WTC11 (cell line): ENCODE measurements around the gene CEMIP. TPM values are rescaled to one million over a fixed set of nuclear protein-coding genes. Genes with fewer than 3 reads are reported as not detected.

Source experiments
- ATAC-seq: fragments of 200-7000 bp; cut with Tn5 transposase; 2 replicates; pipeline ENCODE4 v1.10.0; 2021; ENCODE audit warnings: mild to moderate bottlenecking, moderate library complexity
- CTCF ChIA-PET: fragments of 300-600 bp; sonication (Branson Sonifier 250); formaldehyde crosslinking; loops from one replicate; lab custom pipeline; 2021; ENCODE audit warnings: antibody characterized with exemption; lab: Charles Lee
- POLR2A ChIA-PET: fragments of 350-600 bp; sonication (Branson Sonifier 250); formaldehyde crosslinking; loops from one replicate; lab custom pipeline; 2021; ENCODE audit warnings: antibody characterized with exemption; lab: Charles Lee
- DNase-seq: peaks from one replicate; pipeline ENCODE4 v3.0.0; 2021; ENCODE audit warnings: low spot score
- H3K27ac Mint-ChIP-seq: 2 replicates; pipeline ENCODE4 v1.8.0; 2021; ENCODE audit warnings: mixed read lengths
- H3K27me3 Mint-ChIP-seq: 2 replicates; pipeline ENCODE4 v1.8.0; 2021; ENCODE audit warnings: low read depth, mild to moderate bottlenecking, moderate library complexity, mixed read lengths
- H3K36me3 Mint-ChIP-seq: 2 replicates; pipeline ENCODE4 v1.8.0; 2021; ENCODE audit warnings: mixed read lengths
- H3K4me1 Mint-ChIP-seq: 2 replicates; pipeline ENCODE4 v1.8.0; 2022; ENCODE audit warnings: mixed read lengths
- H3K4me3 Mint-ChIP-seq: 2 replicates; pipeline ENCODE4 v1.8.0; 2021; ENCODE audit warnings: mild to moderate bottlenecking, moderate library complexity, mixed read lengths
- H3K9me3 Mint-ChIP-seq: 2 replicates; pipeline ENCODE4 v1.8.0; 2021; ENCODE audit warnings: mixed read lengths
- MXD4 ChIP-seq: fragments of 250-450 bp; sonication (Bioruptor Pico); IDR thresholded peaks from 2 replicates; pipeline ENCODE4 v1.8.0; 2021; ENCODE audit warnings: mild to moderate bottlenecking, moderate library complexity, borderline replicate concordance
- PRRX2 ChIP-seq: fragments of 250-450 bp; sonication (Bioruptor Pico); IDR thresholded peaks from 2 replicates; pipeline ENCODE4 v1.8.0; 2021; ENCODE audit warnings: mild to moderate bottlenecking
- RELA ChIP-seq: sonication (generic); formaldehyde crosslinking; IDR thresholded peaks from 2 replicates; pipeline ENCODE4 v1.8.1; 2022; ENCODE audit warnings: missing genetic modification reagents, mild to moderate bottlenecking, borderline replicate concordance
- SMAD3 ChIP-seq: sonication (generic); formaldehyde crosslinking; IDR thresholded peaks from 2 replicates; pipeline ENCODE4 v1.8.0; 2022; ENCODE audit warnings: missing genetic modification reagents, mild to moderate bottlenecking, borderline replicate concordance
- SOX15 ChIP-seq: fragments of 250-450 bp; sonication (Bioruptor Pico); IDR thresholded peaks from 2 replicates; pipeline ENCODE4 v1.9.0; 2021; ENCODE audit warnings: mild to moderate bottlenecking
- SP1 ChIP-seq: sonication (generic); formaldehyde crosslinking; conservative IDR thresholded peaks from 2 replicates; pipeline ENCODE4 v1.8.1; 2022; ENCODE audit warnings: missing genetic modification reagents
- TCF7 ChIP-seq: sonication (generic); formaldehyde crosslinking; IDR thresholded peaks from 2 replicates; pipeline ENCODE4 v1.8.0; 2022; ENCODE audit warnings: mild to moderate bottlenecking, low read depth, missing genetic modification reagents, moderate library complexity
- TEAD1 ChIP-seq: sonication (generic); formaldehyde crosslinking; IDR thresholded peaks from 2 replicates; pipeline ENCODE4 v1.8.0; 2022; ENCODE audit warnings: mild to moderate bottlenecking, missing genetic modification reagents
- total RNA-seq: library from RNA; stranded (reverse); gene quantifications from 3 replicates; pipeline ENCODE4 v1.2.3, GENCODE V29; 2021
- TF ChIP-seq, protein P1 (sequence below): sonication (generic); formaldehyde crosslinking; IDR thresholded peaks from 2 replicates; pipeline ENCODE4 v1.8.0; 2023; ENCODE audit warnings: mild to moderate bottlenecking, missing genetic modification reagents
- TF ChIP-seq, protein P2 (sequence below): sonication (generic); formaldehyde crosslinking; IDR thresholded peaks from 2 replicates; pipeline ENCODE4 v1.8.0; 2022; ENCODE audit warnings: mild to moderate bottlenecking, missing genetic modification reagents
- TF ChIP-seq, protein P3 (sequence below): sonication (generic); formaldehyde crosslinking; IDR thresholded peaks from 2 replicates; pipeline ENCODE4 v1.8.1; 2023; ENCODE audit warnings: mild to moderate bottlenecking, moderate library complexity, missing genetic modification reagents
- TF ChIP-seq, protein P4 (sequence below): sonication (generic); formaldehyde crosslinking; IDR thresholded peaks from 2 replicates; pipeline ENCODE4 v1.8.0; 2022; ENCODE audit warnings: mild to moderate bottlenecking, missing genetic modification reagents
- TF ChIP-seq, protein P5 (sequence below): fragments of 250-450 bp; sonication (Bioruptor Pico); conservative IDR thresholded peaks from 2 replicates; pipeline ENCODE4 v1.9.0; 2021; ENCODE audit warnings: mild to moderate bottlenecking
- TF ChIP-seq, protein P6 (sequence below): sonication (generic); formaldehyde crosslinking; IDR thresholded peaks from 2 replicates; pipeline ENCODE4 v1.8.1; 2023; ENCODE audit warnings: mild to moderate bottlenecking, missing genetic modification reagents, moderate library complexity
- TF ChIP-seq, protein P7 (sequence below): fragments of 250-450 bp; sonication (Bioruptor Pico); IDR thresholded peaks from 2 replicates; pipeline ENCODE4 v1.9.0; 2021; ENCODE audit warnings: moderate library complexity, mild to moderate bottlenecking, inconsistent platforms, borderline replicate concordance

Gene CEMIP
- total RNA-seq, 1 experiment from 2014 or later: 0.87 TPM

DNA sequence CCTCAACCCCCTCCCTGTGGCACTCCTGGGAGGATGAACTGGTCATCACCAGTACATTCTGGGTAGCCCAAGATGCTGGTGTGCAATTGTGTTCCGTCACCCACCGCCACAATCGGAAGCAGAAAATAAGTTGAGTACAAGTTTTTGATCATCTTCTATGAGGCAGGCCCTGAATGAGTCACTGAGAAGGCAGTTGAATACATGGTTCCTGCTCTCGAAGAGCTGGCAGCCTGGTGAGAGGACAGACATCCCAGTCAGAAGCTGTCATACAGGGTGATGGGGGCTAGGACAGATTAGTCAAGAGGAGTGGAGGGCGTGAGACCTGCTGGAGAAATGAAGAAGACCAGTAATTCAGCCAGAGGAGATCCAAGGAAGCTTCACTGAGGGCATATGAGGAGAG, 6.2 kb downstream of the CEMIP start:
- CTCF ChIA-PET: interaction anchor here (0.8 to 2.2 kb wide), 7 partner anchors 9 to 481 kb away, joined by 3 to 15 read pairs (median 4); no protein-coding TSS in a partner anchor
- ATAC-seq (no peak), DNase-seq (no peak)
- no peak for TF ChIP-seq SP1 (CRISPR knock-in tag)
- TF ChIP-seq MXD4 (CRISPR knock-in tag): no peak
- Mint-ChIP-seq H3K4me1 (peaks cover 11% of the 10 kb centered on the region), H3K36me3 (no peaks in the 10 kb centered on the region), H3K27me3 (peaks cover 31% of the 10 kb centered on the region), H3K9me3 (no peaks in the 10 kb centered on the region), H3K4me3 (no peak overlapping the region), H3K27ac (no peak overlapping the region)
- POLR2A ChIA-PET: no interaction called here

DNA sequence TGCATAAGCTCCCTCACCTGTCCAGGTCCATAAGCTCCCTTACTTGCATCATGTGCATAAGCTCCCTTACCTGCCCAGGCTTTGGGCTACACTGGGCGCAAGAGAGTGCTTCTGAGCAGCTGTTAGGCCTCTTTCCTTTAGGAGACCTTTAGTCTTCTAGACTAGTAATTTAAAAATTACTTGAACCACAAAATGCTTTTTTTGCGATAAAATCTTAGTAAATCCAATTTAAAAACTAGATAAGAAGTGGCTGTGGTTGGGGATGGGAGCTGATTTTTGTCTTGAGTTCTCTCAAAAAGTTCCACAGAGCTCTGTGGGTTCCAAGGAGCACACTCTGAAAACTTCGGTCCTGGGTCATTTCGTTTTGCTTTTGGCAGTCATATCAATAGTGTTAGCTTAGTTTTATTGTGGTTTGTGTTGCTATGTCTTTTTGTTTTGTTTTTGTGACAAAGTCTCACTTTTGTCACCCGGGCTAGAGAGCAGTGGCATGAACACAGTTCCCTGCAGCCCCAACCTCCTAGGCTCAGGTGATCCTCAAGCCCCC, 6.7 kb downstream of the CEMIP start:
- ChIA-PET CTCF (interaction anchor here (0.8 to 2.2 kb wide), 7 partner anchors 9 to 480 kb away, joined by 3 to 15 read pairs (median 4); no protein-coding TSS in a partner anchor), POLR2A (interaction anchor here (0.7 kb wide), 1 partner anchor 187 kb away, joined by 3 read pairs; no protein-coding TSS in a partner anchor)
- no peak for DNase-seq
- TF ChIP-seq, protein P1, sequence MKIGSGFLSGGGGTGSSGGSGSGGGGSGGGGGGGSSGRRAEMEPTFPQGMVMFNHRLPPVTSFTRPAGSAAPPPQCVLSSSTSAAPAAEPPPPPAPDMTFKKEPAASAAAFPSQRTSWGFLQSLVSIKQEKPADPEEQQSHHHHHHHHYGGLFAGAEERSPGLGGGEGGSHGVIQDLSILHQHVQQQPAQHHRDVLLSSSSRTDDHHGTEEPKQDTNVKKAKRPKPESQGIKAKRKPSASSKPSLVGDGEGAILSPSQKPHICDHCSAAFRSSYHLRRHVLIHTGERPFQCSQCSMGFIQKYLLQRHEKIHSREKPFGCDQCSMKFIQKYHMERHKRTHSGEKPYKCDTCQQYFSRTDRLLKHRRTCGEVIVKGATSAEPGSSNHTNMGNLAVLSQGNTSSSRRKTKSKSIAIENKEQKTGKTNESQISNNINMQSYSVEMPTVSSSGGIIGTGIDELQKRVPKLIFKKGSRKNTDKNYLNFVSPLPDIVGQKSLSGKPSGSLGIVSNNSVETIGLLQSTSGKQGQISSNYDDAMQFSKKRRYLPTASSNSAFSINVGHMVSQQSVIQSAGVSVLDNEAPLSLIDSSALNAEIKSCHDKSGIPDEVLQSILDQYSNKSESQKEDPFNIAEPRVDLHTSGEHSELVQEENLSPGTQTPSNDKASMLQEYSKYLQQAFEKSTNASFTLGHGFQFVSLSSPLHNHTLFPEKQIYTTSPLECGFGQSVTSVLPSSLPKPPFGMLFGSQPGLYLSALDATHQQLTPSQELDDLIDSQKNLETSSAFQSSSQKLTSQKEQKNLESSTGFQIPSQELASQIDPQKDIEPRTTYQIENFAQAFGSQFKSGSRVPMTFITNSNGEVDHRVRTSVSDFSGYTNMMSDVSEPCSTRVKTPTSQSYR (CRISPR knock-in tag): no peak
- TF ChIP-seq RELA (CRISPR knock-in tag): no peak
- no peak for TF ChIP-seq SOX15 (CRISPR knock-in tag)
- TF ChIP-seq TCF7: no peak
- TF ChIP-seq, protein P2, sequence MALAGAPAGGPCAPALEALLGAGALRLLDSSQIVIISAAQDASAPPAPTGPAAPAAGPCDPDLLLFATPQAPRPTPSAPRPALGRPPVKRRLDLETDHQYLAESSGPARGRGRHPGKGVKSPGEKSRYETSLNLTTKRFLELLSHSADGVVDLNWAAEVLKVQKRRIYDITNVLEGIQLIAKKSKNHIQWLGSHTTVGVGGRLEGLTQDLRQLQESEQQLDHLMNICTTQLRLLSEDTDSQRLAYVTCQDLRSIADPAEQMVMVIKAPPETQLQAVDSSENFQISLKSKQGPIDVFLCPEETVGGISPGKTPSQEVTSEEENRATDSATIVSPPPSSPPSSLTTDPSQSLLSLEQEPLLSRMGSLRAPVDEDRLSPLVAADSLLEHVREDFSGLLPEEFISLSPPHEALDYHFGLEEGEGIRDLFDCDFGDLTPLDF (CRISPR knock-in tag): no peak
- no peak for TF ChIP-seq PRRX2 (CRISPR knock-in tag)
- no peak for TF ChIP-seq SMAD3
- TF ChIP-seq, protein P3, sequence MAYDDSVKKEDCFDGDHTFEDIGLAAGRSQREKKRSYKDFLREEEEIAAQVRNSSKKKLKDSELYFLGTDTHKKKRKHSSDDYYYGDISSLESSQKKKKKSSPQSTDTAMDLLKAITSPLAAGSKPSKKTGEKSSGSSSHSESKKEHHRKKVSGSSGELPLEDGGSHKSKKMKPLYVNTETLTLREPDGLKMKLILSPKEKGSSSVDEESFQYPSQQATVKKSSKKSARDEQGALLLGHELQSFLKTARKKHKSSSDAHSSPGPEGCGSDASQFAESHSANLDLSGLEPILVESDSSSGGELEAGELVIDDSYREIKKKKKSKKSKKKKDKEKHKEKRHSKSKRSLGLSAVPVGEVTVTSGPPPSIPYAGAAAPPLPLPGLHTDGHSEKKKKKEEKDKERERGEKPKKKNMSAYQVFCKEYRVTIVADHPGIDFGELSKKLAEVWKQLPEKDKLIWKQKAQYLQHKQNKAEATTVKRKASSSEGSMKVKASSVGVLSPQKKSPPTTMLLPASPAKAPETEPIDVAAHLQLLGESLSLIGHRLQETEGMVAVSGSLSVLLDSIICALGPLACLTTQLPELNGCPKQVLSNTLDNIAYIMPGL: no peak
- TF ChIP-seq, protein P4, sequence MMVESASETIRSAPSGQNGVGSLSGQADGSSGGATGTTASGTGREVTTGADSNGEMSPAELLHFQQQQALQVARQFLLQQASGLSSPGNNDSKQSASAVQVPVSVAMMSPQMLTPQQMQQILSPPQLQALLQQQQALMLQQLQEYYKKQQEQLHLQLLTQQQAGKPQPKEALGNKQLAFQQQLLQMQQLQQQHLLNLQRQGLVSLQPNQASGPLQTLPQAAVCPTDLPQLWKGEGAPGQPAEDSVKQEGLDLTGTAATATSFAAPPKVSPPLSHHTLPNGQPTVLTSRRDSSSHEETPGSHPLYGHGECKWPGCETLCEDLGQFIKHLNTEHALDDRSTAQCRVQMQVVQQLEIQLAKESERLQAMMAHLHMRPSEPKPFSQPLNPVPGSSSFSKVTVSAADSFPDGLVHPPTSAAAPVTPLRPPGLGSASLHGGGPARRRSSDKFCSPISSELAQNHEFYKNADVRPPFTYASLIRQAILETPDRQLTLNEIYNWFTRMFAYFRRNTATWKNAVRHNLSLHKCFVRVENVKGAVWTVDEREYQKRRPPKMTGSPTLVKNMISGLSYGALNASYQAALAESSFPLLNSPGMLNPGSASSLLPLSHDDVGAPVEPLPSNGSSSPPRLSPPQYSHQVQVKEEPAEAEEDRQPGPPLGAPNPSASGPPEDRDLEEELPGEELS (CRISPR knock-in tag): no peak
- TF ChIP-seq, protein P5, sequence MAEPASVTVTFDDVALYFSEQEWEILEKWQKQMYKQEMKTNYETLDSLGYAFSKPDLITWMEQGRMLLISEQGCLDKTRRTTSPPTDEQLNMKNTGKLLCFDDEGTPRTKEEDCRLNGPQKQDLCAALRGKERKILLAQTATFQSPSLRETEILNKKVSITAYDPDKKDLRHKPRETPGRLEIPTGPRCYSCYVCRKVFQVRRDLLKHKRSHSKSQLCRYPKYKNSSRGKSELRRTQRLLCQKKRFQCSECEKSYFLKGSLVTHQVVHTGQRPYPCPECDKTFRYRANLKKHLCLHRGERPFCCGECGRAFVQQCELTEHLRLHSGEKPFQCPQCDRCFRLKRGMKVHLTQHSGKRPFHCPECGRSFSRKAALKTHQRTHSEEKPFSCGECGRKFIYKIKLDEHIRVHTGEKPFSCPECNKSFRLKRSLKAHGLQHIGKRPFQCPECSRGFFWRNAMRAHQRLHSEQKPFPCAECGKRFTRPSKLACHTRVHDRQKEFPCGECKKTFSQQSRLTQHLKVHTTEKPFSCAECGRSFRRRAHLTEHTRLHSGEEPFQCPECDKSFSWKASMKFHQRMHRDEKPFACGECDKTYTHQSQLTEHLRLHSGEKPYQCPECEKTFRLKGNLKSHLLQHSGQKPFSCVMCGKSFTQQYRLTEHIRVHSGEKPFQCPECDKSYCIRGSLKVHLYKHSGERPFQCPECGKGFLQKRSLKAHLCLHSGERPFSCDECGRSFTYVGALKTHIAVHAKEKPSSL (CRISPR knock-in tag): no peak
- TF ChIP-seq, protein P6, sequence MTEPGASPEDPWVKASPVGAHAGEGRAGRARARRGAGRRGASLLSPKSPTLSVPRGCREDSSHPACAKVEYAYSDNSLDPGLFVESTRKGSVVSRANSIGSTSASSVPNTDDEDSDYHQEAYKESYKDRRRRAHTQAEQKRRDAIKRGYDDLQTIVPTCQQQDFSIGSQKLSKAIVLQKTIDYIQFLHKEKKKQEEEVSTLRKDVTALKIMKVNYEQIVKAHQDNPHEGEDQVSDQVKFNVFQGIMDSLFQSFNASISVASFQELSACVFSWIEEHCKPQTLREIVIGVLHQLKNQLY (CRISPR knock-in tag): no peak
- no peak for TF ChIP-seq TEAD1 (CRISPR knock-in tag)
- TF ChIP-seq, protein P7, sequence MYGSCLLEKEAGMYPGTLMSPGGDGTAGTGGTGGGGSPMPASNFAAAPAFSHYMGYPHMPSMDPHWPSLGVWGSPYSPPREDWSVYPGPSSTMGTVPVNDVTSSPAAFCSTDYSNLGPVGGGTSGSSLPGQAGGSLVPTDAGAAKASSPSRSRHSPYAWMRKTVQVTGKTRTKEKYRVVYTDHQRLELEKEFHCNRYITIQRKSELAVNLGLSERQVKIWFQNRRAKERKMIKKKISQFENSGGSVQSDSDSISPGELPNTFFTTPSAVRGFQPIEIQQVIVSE: no peak
- TF ChIP-seq, all 79 proteins: peak for 0
- ATAC-seq: no peak
- Mint-ChIP-seq H3K27me3 (peaks cover 25% of the 10 kb centered on the region), H3K9me3 (no peaks in the 10 kb centered on the region), H3K27ac (no peak overlapping the region), H3K4me1 (peaks cover 10% of the 10 kb centered on the region), H3K4me3 (no peak overlapping the region), H3K36me3 (no peaks in the 10 kb centered on the region)
